Fibroblast of peridontal ligament (primary cell): ENCODE data around the gene SLC1A7.

Experiments used
- DNase-seq: peaks from one replicate; pipeline ENCODE4 v3.0.0-alpha.2; 2010; ENCODE audit errors: extremely low read depth

Gene SLC1A7

GRCh38 chr1:53076721-53077598 lies 65.5 kb downstream of the SLC1A7 start:
- no peak for DNase-seq

DNA sequence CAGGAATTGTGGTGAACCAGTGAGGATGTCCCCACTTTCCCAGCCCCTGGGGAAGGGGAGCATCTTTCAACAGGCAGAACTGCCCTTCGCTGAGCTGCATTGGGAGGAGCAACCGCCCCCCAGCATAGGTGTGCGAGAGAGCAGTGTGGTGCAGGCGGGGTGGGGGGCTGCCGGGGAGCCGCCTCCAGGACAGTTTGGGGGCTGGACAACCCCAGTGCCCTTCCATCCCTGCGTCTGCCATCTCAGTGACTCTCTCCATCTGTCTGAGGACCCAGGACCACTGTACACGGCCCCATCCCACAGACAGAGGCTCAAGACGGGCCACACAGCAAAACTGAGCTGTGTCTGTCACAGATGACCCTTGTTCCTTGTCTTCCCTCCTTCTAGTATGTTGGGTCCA lies 66.3 kb downstream of the SLC1A7 start:
- no peak for DNase-seq

- no peak for DNase-seq
Observed at GRCh38 chr1:53075761-53076163, 66.7 kb downstream of the SLC1A7 start.

GRCh38 chr1:53075206-53075605 lies 67.2 kb downstream of the SLC1A7 start:
- no peak for DNase-seq

GRCh38 chr1:53074313-53075154 lies 67.9 kb downstream of the SLC1A7 start:
- no peak for DNase-seq

DNA sequence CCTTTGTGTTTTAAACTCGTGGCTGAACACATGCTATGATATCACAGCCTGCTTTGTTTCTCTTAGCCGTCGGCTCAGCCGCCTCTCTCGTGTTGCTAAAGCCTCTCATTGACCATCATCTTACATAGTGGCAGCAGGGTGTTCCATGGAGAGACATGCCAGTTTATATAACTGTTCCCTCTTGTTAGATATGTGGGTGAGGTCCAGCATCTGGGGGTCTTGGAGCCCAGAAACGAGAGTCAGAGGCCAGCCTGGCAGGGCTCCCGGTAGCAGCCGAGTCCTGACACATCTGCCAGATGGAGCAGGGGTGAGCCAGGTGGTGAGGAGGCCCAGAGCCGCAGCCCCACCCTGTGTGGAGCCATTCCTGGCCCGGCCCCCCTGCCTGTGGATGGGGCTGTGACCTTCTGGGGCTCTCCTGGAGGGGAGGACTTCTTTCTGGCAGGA lies 68.5 kb downstream of the SLC1A7 start:
- DNase-seq: no peak

DNA sequence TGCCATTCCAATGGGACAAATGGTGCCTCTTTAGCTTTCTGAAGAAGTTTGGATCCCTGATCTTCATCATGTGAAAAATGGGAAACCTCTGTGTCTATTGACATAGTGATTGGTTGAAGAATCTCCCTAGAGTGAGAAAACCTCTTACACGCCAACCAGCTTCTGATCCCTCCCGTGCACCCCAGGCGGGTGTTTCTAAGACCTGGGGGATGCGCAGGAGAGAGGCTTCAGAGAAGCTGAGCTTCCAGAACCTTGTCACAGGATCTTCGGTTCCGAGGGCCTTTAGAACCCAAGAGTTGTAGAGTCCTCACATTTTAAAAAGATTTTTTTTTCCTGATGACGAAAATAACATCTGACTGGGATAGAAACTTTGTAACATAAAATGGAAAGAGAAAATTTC lies 69.2 kb downstream of the SLC1A7 start:
- no peak for DNase-seq

- DNase-seq: no peak
Observed at GRCh38 chr1:53071915-53072314, 70.5 kb downstream of the SLC1A7 start.

DNA sequence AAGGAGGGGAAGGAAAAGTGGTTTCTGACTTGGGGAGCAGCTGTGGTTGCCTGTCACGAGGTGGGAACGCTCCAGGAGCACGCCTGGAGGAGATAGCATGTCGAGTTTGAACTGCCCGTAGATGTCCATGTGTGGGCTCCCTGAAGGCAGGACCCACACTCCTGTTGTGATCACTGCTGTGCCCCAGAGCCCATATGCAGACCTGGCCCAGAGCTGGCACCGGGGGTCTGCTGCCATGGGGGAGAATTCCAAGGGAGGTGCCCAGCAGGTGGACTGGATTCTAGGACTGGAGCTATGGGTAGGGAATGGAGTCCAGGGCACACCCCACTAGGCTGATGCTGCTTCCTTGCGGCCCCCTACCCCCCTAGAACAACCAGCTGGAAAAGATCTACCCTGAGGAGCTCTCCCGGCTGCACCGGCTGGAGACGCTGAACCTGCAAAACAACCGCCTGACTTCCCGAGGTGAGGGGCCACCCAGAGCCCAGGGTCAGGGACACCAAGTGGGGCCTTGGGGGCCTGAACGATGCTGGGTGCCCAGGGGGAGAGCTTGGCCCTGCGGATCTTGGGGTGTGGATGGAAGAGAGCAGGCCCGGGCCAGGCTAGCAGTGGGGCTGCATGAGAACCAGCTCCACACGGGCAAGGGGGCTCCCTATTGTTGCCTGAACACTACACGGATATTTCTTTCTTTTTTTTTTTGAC lies 71.1 kb downstream of the SLC1A7 start:
- no peak for DNase-seq

DNA sequence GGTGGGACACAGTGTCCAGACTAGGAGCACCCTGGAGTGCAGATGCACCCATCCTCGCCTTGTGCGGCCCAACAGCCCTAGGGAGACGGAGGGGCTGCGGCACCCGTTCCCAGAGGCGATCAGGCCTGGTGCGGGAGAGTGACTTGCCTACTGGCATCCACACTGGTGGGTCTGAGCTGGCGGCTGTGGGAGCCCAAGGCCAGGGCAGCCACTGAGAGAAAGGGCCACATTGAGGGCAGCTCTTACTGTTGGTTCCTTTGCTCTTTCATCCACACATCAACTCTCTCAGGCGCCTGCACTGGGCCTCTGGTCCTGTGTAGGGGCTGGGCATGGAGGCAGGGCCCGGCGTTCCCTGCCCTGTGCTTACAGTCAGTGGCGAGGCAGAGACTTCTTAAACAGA lies 71.8 kb downstream of the SLC1A7 start:
- DNase-seq: no peak

GRCh38 chr1:53069663-53070327 lies 72.6 kb downstream of the SLC1A7 start:
- no peak for DNase-seq

DNA sequence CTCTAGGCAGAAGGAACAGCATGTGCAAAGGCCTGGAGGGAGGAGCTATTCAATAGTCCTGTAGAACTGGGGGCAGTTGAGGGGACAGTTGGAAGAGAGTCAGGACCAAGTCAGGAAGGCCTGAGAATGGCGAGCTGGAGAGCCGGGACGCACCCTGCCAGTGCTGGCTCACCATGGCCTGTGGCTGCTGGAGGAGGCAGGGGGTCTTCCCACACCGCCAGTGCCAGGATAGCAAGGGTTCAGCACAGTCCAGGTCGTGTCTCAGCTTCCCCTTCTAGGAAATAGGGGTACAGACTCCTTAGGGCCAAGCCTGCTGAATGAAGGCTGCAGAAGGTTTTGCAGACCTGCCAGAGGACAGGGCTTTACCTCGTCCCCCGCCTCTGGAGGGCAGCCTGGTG lies 73.2 kb downstream of the SLC1A7 start:
- no peak for DNase-seq

GRCh38 chr1:53068314-53069099 lies 73.9 kb downstream of the SLC1A7 start:
- DNase-seq: no peak

- DNase-seq: no peak
Observed at GRCh38 chr1:53067886-53068285, 74.6 kb downstream of the SLC1A7 start.

GRCh38 chr1:53066891-53067738 lies 75.3 kb downstream of the SLC1A7 start:
- DNase-seq: no peak

GRCh38 chr1:53066488-53066887 lies 76.0 kb downstream of the SLC1A7 start:
- no peak for DNase-seq

GRCh38 chr1:53065391-53065790 lies 77.0 kb downstream of the SLC1A7 start:
- no peak for DNase-seq

GRCh38 chr1:53063744-53064515 lies 78.5 kb downstream of the SLC1A7 start:
- no peak for DNase-seq
